ENCODE results near the gene ZKSCAN5.
"Not testable (repeated sequence)": the region's sequence is repeated elsewhere in the genome, so short reads cannot be mapped to it uniquely, and the experiment has no call there.

The ZKSCAN5 gene

DNA sequence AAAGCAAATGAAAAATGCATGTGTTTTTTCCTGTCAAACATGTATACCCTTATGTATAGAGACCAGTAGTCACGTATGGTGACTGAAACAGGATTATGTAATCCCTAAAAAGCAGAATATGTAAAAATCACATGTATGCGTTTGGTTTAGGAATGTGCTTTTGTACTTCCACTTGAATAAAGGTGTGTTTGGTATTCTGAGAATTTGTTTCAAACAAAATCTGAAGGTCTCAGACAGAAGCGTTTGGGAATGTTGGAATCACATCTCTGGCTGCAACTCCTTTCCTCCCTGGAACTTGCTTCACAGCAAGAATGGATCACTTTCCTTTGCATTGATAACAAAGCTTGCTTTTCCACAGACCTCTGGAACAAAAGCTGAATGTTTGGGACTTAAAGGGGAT, 71.8 kb downstream of the ZKSCAN5 start:
- H3K27ac ChIP-seq, result 0 out of 2 replicates have a peak overlapping the region, but pooled peaks have one; percentile 8
- H3K36me3 ChIP-seq (ENCODE audit: insufficient read depth, low read length), result peaks cover 28% of the 10 kb centered on the region
- H3K9me3 ChIP-seq (ENCODE audit: low read depth, low read length), result no peaks in the 10 kb centered on the region
- no peak overlapping the region for H3K4me3 ChIP-seq
- no peak overlapping the region for H3K9ac ChIP-seq (ENCODE audit: insufficient read length)
- TF ChIP-seq POLR2AphosphoS5 (IDR thresholded peaks at IDR 0.05; ENCODE audit: borderline replicate concordance, low read depth, low read length) (no peak), FOXP2 (optimal IDR thresholded peaks at IDR 0.05; ENCODE audit: control extremely low read depth, extremely low read length, insufficient read depth) (no peak), EZH2 (IDR thresholded peaks at IDR 0.05) (no peak)
- DNase-seq (ENCODE audit: low read depth, low spot score), result no peak

DNA sequence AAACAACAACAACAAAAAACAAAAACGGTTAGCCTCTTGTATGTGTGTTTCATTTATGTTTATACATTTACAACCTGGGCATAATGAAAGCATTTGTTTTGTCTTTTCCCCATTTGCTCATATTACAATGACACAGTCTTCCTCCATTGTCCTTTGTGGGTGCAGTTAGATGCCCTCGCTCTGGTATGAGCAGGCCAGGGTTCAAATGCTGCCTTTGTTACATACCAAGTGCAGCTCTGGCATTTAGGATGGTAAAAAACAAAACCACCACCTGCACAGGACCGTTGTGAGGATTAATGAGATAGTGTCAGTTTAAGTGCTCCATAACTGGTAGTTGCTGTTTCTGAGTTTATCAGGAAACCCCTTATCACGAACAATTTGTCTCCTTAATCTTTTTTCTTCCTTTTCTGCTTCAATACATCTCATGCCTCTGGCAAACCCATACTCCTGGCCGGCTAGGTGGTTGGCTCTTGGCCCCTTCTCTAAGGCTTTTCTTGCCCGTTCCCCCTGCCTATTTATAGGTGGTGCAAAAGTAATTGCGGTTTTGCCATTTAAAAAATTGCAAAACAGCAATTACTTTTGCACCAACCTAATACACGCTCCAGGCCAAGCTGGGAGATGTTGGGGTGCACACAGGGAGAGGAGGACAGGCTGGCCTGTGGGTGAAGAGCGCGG, 75.0 kb downstream of the ZKSCAN5 start:
- H3K4me3 ChIP-seq, result peak overlapping the region; percentile 81

GRCh38 chr7:99579956-99580777, 75.7 kb downstream of the ZKSCAN5 start:
- Histone ChIP-seq H3K9ac (ENCODE audit: insufficient read length) (peak overlapping the region; percentile 53), H3K9me3 (ENCODE audit: low read depth, low read length) (no peaks in the 10 kb centered on the region), H3K36me3 (ENCODE audit: insufficient read depth, low read length) (no peaks in the 10 kb centered on the region), H3K4me3 (peak overlapping the region; percentile 81), H3K27ac (no peak overlapping the region)
- TF ChIP-seq EZH2 (IDR thresholded peaks at IDR 0.05) (no peak), POLR2AphosphoS5 (IDR thresholded peaks at IDR 0.05; ENCODE audit: borderline replicate concordance, low read depth, low read length) (no peak; the same call in 1 of the 2 replicates), FOXP2 (optimal IDR thresholded peaks at IDR 0.05; ENCODE audit: control extremely low read depth, extremely low read length, insufficient read depth) (no peak)
- DNase-seq (ENCODE audit: low read depth, low spot score), result no peak

More for the DNA sequence above, 75.0 kb downstream of the ZKSCAN5 start:
- Histone ChIP-seq H3K27ac (no peak overlapping the region), H3K9me3 (ENCODE audit: low read depth, low read length) (no peaks in the 10 kb centered on the region), H3K9ac (ENCODE audit: insufficient read length) (no peak overlapping the region), H3K36me3 (ENCODE audit: insufficient read depth, low read length) (no peaks in the 10 kb centered on the region)
- DNase-seq (ENCODE audit: low read depth, low spot score), result no peak
- no peak for TF ChIP-seq FOXP2 (optimal IDR thresholded peaks at IDR 0.05; ENCODE audit: control extremely low read depth, extremely low read length, insufficient read depth)
- TF ChIP-seq EZH2 (IDR thresholded peaks at IDR 0.05), result no peak
- TF ChIP-seq POLR2AphosphoS5 (IDR thresholded peaks at IDR 0.05; ENCODE audit: borderline replicate concordance, low read depth, low read length), result no peak

DNA sequence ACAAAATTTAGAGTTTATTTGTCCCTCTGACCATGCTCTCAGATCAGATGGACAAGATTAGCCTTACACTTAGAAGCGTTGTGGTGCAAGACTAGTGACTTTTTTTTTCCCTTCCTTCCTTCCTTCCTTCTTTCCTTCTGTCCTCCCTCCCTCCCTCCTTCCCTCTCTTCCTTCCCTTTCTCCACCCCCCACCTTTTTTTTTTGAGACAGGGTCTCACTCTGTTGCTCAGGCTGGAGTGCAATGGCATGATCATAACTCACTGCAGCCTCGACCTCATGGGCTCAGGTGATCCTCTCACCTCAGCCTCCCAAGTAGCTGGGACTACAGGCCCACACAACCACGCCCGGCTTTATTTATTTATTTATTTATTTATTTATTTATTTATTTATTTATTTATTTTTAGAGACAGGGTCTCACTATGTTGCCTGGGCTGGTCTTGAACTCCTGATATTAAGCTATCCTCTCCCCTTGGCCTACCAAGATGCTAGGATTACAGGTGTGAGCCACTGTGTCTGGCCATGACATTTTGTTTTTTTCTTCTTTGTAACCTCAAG, 76.4 kb downstream of the ZKSCAN5 start:
- not testable (repeated sequence) for DNase-seq (ENCODE audit: low read depth, low spot score); H3K36me3 ChIP-seq (ENCODE audit: insufficient read depth, low read length); H3K9me3 ChIP-seq (ENCODE audit: low read depth, low read length); H3K27ac ChIP-seq
- peak overlapping the region; percentile 81 for H3K4me3 ChIP-seq
- peak overlapping the region; percentile 53 for H3K9ac ChIP-seq (ENCODE audit: insufficient read length)

All from SK-N-MC (cell line).